HG03565 (cell line): ENCODE results near the gene FARP2.
"Not testable (repeated sequence)": the region's sequence is repeated elsewhere in the genome, so short reads cannot be mapped to it uniquely, and the experiment has no call there.

Experiments used
- ATAC-seq: cut with Tn5 transposase; IDR thresholded peaks from one replicate; pipeline ENCODE4 v1.9.1; 2021; ENCODE audit warnings: mild to moderate bottlenecking, moderate library complexity; ENCODE audit not compliant: unreplicated experiment

FARP2 gene

DNA sequence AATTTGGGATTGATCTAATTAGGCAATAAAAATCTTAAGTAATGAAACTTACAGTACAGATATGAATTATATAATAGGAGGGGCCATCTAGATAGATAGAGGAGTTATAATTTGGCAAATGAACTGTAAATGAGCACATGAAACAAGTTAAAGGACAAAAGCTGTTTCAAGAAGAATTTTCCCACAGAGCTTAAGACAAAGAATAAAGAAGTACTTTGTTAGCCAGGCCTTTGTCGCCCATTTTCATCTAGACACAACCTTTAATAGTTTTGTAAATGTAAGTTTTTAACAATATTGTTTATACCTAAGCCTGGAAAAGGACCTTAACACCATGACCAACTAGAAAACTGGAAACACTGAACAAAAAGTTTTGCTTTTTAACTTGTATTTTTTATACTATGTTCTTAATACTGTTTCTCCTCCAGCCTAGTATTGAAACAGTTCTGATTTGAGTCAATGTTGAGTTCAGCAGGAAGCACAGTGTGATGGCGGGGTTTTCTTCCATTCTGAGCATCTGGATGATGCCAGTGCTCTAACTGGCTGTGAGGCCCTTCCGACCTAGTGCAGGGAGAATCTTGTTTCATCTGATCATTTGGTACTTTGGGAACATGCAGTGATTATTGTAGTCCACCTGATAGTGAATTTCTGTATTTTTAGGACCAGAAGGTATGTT lies 37.6 kb downstream of the FARP2 start:
- no peak for ATAC-seq

DNA sequence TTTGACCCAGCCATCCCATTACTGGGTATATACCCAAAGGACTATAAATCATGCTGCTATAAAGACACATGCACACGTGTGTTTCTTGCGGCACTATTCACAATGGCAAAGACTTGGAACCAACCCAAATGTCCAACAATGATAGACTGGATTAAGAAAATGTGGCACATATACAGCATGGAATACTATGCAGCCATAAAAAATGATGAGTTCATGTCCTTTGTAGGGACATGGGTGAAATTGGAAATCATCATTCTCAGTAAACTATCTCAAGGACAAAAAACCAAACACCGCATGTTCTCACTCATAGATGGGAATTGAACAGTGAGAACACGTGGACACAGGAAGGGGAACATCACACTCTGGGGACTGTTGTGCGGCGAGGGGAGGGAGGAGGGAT lies 40.7 kb downstream of the FARP2 start:
- not testable (repeated sequence) for ATAC-seq

DNA sequence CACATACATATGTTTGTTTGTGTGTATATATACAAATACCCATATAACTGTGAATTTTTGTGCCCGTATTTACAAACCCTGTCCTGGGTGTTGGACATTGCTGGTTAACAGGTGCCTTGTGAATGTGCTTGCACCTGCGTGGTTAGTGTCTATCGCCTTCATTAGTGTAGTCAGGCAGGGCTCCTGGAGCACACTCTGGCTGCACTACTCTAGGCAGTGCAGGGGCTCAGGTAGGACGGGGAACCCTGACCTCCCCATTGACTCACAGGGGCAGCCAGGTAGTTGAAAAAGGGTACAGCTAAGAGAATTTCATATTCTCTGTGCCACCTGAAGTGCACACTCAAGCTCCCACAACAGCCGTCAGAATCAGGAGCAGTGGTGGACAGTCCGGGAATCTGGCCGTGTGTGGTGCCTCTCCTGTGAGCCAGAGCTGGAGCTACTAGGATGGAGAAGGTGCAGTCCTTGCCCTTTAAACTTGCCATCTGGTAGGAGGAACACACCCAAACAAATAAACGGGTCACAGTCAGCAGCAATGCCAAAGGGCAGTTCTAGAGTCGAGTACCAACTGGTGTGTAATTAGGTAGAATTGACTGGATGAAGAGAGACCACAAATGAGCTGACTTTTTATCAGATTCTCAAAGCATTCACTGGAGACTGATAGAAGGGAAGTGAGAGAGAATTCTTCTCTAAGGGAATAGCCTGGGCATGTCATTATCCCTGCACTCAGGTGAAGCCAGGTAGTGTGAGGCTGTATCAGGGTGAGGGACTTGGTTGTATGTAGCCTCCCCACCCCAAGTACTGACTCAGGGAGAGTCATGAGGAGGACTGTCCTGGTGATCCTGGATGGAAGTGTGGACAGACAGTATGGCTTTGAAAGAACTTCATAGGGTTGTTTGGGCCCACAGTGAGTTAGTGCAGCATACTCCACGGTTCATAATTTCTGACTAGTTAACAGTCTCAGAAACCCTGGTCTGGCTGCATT lies 44.1 kb downstream of the FARP2 start:
- ATAC-seq, result no peak

DNA sequence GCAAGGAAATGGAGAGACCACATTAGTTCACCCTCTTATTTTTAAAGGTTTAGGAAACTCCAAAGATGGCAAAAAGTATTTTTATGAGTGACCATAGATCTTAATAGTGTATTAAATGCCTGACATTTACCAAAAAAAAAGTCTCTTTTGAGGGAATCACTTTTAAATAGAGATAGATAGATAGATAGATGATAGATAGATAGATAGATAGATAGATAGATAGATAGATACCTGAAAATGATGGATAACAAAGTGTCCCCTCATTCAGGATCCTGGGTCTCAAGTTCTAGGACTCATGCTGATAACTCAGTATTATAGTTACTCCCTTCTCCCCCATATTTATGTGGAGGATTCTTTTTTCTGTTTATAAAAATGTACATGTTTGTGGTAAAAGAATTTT lies 52.8 kb downstream of the FARP2 start:
- no peak for ATAC-seq

DNA sequence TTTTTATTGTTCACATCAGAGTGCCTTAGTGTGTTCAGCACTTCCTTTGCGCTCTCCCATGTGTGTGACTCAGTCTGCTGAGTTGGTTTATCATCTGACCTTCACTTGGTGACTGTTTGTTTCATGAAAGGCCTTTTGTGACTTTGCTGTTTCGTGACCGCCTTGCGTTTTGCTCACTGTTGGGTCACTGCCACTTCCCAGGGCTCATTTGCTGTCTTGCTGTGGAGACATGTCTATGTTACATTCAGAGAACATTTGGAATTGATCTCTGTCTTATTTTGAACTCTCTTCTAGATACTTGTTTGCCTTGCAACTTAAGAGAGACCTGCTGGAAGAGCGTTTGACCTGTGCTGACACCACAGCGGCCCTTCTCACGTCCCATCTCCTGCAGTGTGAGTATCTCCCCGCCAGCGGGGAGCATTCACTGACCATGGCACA lies 54.7 kb downstream of the FARP2 start:
- no peak for ATAC-seq

- no peak for ATAC-seq
These were observed 56.1 kb downstream of the FARP2 start for GRCh38 chr2:241412144-241412543.

GRCh38 chr2:241413501-241413900 lies 57.4 kb downstream of the FARP2 start:
- not testable (repeated sequence) for ATAC-seq

GRCh38 chr2:241413929-241414580 lies 58.0 kb downstream of the FARP2 start:
- ATAC-seq, result no peak

- ATAC-seq, result no peak
These were observed 59.1 kb downstream of the FARP2 start for GRCh38 chr2:241415196-241415595.

GRCh38 chr2:241417626-241418025 lies 61.5 kb downstream of the FARP2 start:
- ATAC-seq, result no peak

GRCh38 chr2:241421330-241421729 lies 65.2 kb downstream of the FARP2 start:
- no peak for ATAC-seq

DNA sequence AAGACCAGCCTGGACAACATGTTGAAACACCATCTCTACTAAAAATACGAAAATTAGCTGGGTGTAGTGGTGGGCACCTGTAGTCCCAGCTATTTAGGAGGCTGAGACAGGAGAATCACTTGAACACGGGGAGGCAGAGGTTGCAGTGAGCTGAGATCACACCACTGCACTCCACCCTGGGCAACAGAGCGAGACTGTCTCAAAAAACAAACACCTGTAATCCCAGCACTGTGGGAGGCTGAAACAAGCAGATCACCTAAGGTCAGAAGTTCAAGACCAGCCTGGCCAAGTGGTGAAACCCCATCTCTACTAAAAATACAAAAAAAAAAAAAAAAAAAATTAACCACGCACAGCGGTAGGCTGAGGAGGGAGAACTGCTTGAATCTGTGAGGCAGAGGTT lies 65.9 kb downstream of the FARP2 start:
- ATAC-seq, result not testable (repeated sequence)

- ATAC-seq, result no peak
These were observed 66.3 kb downstream of the FARP2 start for GRCh38 chr2:241422350-241422749.

GRCh38 chr2:241423489-241423888 lies 67.4 kb downstream of the FARP2 start:
- not testable (repeated sequence) for ATAC-seq

DNA sequence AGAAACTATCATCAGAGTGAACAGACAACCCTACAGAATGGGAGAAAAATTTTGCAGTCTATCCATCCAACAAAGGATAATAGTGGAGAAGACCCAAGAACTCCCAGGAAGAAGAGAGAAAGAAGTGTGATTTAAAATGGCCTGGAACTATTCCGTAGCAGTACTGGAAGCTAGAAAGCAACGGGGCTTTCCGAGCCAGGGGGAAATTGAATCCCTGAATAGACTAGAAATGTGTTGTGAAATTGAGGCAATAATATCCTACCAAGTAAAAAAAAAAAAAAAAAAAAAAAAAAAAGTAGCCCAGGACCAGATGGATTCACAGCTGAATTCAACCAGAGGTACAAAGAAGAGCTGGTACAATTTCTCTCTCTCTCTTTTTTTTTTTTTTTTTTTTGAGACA lies 69.3 kb downstream of the FARP2 start:
- ATAC-seq, result no peak

GRCh38 chr2:241430178-241430577 lies 74.1 kb downstream of the FARP2 start:
- no peak for ATAC-seq

DNA sequence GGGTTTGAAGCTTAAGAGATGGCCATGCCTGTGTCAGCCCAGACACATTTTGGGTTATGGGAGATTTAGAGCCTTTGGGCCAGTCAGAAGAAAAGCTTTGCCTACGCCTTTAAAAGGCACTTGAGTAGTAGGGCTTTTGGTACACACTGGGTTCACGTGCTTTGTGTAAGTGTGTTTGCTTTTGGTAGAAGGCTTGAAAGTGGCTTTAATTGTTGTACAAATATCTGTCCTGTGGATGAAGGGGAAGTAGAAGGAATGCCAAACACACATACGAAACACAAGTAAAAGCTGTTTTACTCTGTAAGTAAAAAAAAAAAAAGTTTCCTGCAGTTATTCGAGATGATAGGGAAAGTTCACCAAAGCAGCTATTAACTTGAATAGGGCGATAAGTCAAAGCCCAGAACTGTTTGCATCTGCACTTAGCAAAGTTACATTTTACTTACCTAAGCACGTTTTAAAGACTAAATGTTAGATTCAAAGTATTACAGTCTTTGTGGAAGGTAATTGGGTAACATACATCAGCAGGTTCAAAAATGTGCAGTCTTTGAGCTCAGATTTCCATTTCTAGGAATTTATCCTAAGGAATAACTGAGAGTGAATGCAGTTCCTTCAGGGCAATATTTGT lies 76.9 kb downstream of the FARP2 start:
- ATAC-seq, result no peak

DNA sequence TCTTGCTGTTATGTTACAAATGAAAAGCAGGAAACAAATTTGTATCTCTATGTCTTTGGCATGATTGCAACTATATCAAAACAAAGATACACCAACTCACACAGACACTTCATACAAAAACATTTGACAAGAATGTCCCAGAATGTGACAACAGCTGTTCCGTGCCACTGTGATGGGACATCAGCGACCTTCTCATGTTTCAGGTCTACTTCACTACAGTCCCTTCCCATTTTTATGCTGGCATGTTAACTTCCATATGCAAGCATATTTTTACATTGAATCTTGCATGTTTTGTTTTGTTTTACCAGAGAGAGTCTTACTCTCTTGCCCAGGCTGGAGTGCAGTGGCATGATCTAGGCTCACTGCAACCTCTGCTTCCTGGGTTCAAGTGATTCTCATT lies 81.1 kb downstream of the FARP2 start:
- no peak for ATAC-seq

- no peak for ATAC-seq
These were observed 85.4 kb downstream of the FARP2 start for GRCh38 chr2:241441492-241441891.

DNA sequence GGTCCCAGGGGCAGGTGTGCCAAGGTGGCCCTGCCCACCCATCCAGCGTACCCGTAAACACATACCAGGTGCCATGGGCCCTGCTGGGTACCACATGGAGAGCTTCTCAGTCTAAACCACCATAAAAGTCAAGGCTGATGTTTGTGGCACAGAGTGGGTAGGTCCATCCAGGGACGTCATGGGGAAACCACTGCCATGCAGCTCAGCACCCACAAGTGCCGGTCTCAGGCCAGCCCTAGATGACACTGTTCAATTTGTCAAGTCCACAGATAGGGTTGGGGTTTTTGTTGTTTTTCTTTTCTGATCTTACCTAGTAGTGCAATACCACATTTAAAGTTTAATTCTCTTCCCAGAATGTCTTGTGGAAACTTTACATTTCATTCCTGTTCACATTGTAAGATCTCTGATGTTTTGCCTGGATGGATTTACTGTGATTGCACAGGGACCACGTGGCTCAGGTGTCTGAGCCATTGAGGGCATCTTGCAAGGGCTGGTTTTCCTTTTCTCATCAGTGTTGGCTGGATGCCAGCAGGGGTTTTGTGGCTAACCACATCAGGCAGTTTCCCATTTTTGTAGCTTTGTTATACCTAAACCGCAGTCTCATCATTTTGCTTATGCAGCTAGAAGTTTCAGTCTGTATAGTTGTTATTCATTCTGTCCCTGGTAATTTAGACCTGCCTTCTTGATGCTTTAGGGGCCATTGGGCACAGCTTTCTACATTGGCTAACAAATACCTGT lies 87.6 kb downstream of the FARP2 start:
- peak; percentile 40 for ATAC-seq
